ENCODE results near the gene CABP4. TPM values are rescaled to one million over a fixed set of nuclear protein-coding genes. Genes with fewer than 3 reads are reported as not detected.

The CABP4 gene
- total RNA-seq, 1 experiment from 2014 or later, result 2.5 TPM

- BruUV-seq (replicated peaks), result TSS peak; percentile 30
Observed at GRCh38 chr11:67490727-67491065, 35.5 kb downstream of the CABP4 start.

GRCh38 chr11:67491276-67492068, 36.3 kb downstream of the CABP4 start:
- CTCF ChIA-PET, result no interaction called here
- H4K20me1 ChIP-seq (ENCODE audit: insufficient read depth), result 0 out of 2 replicates have a peak, but pooled peaks cover 5% of the 10 kb centered on the region
- no TSS peak for BruUV-seq (replicated peaks)

More at GRCh38 chr11:67490727-67491065, 35.5 kb downstream of the CABP4 start:
- TF ChIP-seq, protein P1, sequence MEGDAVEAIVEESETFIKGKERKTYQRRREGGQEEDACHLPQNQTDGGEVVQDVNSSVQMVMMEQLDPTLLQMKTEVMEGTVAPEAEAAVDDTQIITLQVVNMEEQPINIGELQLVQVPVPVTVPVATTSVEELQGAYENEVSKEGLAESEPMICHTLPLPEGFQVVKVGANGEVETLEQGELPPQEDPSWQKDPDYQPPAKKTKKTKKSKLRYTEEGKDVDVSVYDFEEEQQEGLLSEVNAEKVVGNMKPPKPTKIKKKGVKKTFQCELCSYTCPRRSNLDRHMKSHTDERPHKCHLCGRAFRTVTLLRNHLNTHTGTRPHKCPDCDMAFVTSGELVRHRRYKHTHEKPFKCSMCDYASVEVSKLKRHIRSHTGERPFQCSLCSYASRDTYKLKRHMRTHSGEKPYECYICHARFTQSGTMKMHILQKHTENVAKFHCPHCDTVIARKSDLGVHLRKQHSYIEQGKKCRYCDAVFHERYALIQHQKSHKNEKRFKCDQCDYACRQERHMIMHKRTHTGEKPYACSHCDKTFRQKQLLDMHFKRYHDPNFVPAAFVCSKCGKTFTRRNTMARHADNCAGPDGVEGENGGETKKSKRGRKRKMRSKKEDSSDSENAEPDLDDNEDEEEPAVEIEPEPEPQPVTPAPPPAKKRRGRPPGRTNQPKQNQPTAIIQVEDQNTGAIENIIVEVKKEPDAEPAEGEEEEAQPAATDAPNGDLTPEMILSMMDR (conservative IDR thresholded peaks at IDR 0.05), result no peak
- no peak for TF ChIP-seq EZH2 (IDR thresholded peaks at IDR 0.05; ENCODE audit: low read depth)
- ChIA-PET POLR2A (ENCODE audit: unreplicated experiment) (interaction anchor here (0.5 kb wide), 1 partner anchor 311 kb away, joined by 9 read pairs; no protein-coding TSS in a partner anchor), CTCF (no interaction called here)
- no peak overlapping the region for H3K4me2 ChIP-seq
- H3K9me3 ChIP-seq (ENCODE audit: insufficient read depth, low read depth), result no peaks in the 10 kb centered on the region
- intact Hi-C loops (cut with micrococcal nuclease; ENCODE audit: unreplicated experiment), result no loop called here
- DNase-seq, result no peak
- H3K27me3 ChIP-seq (ENCODE audit: insufficient read depth, low read depth), result no peaks in the 10 kb centered on the region
- peaks cover 23% of the 10 kb centered on the region; the same call in 1 of the 2 replicates for H3F3A ChIP-seq (ENCODE audit: insufficient read depth, low read depth)
- no peaks in the 10 kb centered on the region for H3K4me1 ChIP-seq (replicated peaks; ENCODE audit: insufficient read depth)
- no peaks in the 10 kb centered on the region for H3K9me2 ChIP-seq (ENCODE audit: insufficient read depth)
- H2AFZ ChIP-seq, result no peak overlapping the region
- no peak overlapping the region for H3K4me3 ChIP-seq
- H3K27ac ChIP-seq, result no peak overlapping the region
- no peaks in the 10 kb centered on the region for H3K36me3 ChIP-seq (ENCODE audit: low read depth)
- no peaks in the 10 kb centered on the region for H3K79me2 ChIP-seq (ENCODE audit: low read depth)
- H4K20me1 ChIP-seq (ENCODE audit: insufficient read depth), result 0 out of 2 replicates have a peak, but pooled peaks cover 5% of the 10 kb centered on the region

GRCh38 chr11:67492069-67492727, 37.0 kb downstream of the CABP4 start:
- H3K79me2 ChIP-seq (ENCODE audit: low read depth), result no peaks in the 10 kb centered on the region
- H3K9me3 ChIP-seq (ENCODE audit: insufficient read depth, low read depth), result no peaks in the 10 kb centered on the region
- intact Hi-C loops (cut with micrococcal nuclease; ENCODE audit: unreplicated experiment), result no loop called here
- H3K36me3 ChIP-seq (ENCODE audit: low read depth), result no peaks in the 10 kb centered on the region
- ChIA-PET CTCF (no interaction called here), POLR2A (ENCODE audit: unreplicated experiment) (no interaction called here)
- H4K20me1 ChIP-seq (ENCODE audit: insufficient read depth), result 0 out of 2 replicates have a peak, but pooled peaks cover 5% of the 10 kb centered on the region
- no TSS peak for BruUV-seq (replicated peaks)
- H3F3A ChIP-seq (ENCODE audit: insufficient read depth, low read depth), result peaks cover 23% of the 10 kb centered on the region; the same call in 1 of the 2 replicates
- H3K4me1 ChIP-seq (replicated peaks; ENCODE audit: insufficient read depth), result no peaks in the 10 kb centered on the region
- H3K4me2 ChIP-seq, result no peak overlapping the region
- H3K27me3 ChIP-seq (ENCODE audit: insufficient read depth, low read depth), result no peaks in the 10 kb centered on the region
- TF ChIP-seq, protein P1 (conservative IDR thresholded peaks at IDR 0.05), result no peak
- no peak for TF ChIP-seq EZH2 (IDR thresholded peaks at IDR 0.05; ENCODE audit: low read depth)
- no peak overlapping the region for H3K4me3 ChIP-seq
- no peak for DNase-seq
- H3K27ac ChIP-seq, result no peak overlapping the region
- no peak overlapping the region for H2AFZ ChIP-seq
- H3K9me2 ChIP-seq (ENCODE audit: insufficient read depth), result no peaks in the 10 kb centered on the region

More at GRCh38 chr11:67491276-67492068, 36.3 kb downstream of the CABP4 start:
- H3K4me3 ChIP-seq, result no peak overlapping the region
- POLR2A ChIA-PET (ENCODE audit: unreplicated experiment), result interaction anchor here (0.6 kb wide), 1 partner anchor 91 kb away, joined by 3 read pairs; no protein-coding TSS in a partner anchor
- H3K27me3 ChIP-seq (ENCODE audit: insufficient read depth, low read depth), result no peaks in the 10 kb centered on the region
- no peaks in the 10 kb centered on the region for H3K4me1 ChIP-seq (replicated peaks; ENCODE audit: insufficient read depth)
- H3F3A ChIP-seq (ENCODE audit: insufficient read depth, low read depth), result peaks cover 23% of the 10 kb centered on the region; the same call in 1 of the 2 replicates
- H2AFZ ChIP-seq, result no peak overlapping the region
- TF ChIP-seq, protein P1 (conservative IDR thresholded peaks at IDR 0.05), result no peak
- TF ChIP-seq EZH2 (IDR thresholded peaks at IDR 0.05; ENCODE audit: low read depth), result no peak
- H3K27ac ChIP-seq, result no peak overlapping the region
- H3K79me2 ChIP-seq (ENCODE audit: low read depth), result no peaks in the 10 kb centered on the region
- H3K36me3 ChIP-seq (ENCODE audit: low read depth), result no peaks in the 10 kb centered on the region
- intact Hi-C loops (cut with micrococcal nuclease; ENCODE audit: unreplicated experiment), result no loop called here
- no peaks in the 10 kb centered on the region for H3K9me2 ChIP-seq (ENCODE audit: insufficient read depth)
- H3K4me2 ChIP-seq, result no peak overlapping the region
- no peaks in the 10 kb centered on the region for H3K9me3 ChIP-seq (ENCODE audit: insufficient read depth, low read depth)
- DNase-seq, result no peak
